Measurements from ENCODE around the gene NMNAT3.

NMNAT3 gene

GRCh38 chr3:139677388-139678155, at the start of gene NMNAT3:
TSS of gene NMNAT3 (minus strand) at chr3:139677972. CDS start at chr3:139627724, 50,248 bp downstream.
- peak; percentile 16 for DNase-seq (ENCODE audit: extremely low read depth, low read depth)
- TF ChIP-seq, protein P1, sequence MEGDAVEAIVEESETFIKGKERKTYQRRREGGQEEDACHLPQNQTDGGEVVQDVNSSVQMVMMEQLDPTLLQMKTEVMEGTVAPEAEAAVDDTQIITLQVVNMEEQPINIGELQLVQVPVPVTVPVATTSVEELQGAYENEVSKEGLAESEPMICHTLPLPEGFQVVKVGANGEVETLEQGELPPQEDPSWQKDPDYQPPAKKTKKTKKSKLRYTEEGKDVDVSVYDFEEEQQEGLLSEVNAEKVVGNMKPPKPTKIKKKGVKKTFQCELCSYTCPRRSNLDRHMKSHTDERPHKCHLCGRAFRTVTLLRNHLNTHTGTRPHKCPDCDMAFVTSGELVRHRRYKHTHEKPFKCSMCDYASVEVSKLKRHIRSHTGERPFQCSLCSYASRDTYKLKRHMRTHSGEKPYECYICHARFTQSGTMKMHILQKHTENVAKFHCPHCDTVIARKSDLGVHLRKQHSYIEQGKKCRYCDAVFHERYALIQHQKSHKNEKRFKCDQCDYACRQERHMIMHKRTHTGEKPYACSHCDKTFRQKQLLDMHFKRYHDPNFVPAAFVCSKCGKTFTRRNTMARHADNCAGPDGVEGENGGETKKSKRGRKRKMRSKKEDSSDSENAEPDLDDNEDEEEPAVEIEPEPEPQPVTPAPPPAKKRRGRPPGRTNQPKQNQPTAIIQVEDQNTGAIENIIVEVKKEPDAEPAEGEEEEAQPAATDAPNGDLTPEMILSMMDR (IDR thresholded peaks at IDR 0.05; ENCODE audit: low read depth, low read length), result no peak; the same call in 1 of the 2 replicates

GRCh38 chr3:139721370-139721769, 43.6 kb upstream of the NMNAT3 start:
- no peak for DNase-seq (ENCODE audit: extremely low read depth, low read depth)
- TF ChIP-seq, protein P1 (IDR thresholded peaks at IDR 0.05; ENCODE audit: low read depth, low read length), result no peak

- peak; percentile 8 for DNase-seq (ENCODE audit: extremely low read depth, low read depth)
- TF ChIP-seq, protein P1 (IDR thresholded peaks at IDR 0.05; ENCODE audit: low read depth, low read length), result peak; percentile 70
Observed at GRCh38 chr3:139718415-139718814, 40.6 kb upstream of the NMNAT3 start.

- DNase-seq (ENCODE audit: extremely low read depth, low read depth), result no peak
- TF ChIP-seq, protein P1 (IDR thresholded peaks at IDR 0.05; ENCODE audit: low read depth, low read length), result no peak
Observed at GRCh38 chr3:139716908-139717485, 39.2 kb upstream of the NMNAT3 start.

DNA sequence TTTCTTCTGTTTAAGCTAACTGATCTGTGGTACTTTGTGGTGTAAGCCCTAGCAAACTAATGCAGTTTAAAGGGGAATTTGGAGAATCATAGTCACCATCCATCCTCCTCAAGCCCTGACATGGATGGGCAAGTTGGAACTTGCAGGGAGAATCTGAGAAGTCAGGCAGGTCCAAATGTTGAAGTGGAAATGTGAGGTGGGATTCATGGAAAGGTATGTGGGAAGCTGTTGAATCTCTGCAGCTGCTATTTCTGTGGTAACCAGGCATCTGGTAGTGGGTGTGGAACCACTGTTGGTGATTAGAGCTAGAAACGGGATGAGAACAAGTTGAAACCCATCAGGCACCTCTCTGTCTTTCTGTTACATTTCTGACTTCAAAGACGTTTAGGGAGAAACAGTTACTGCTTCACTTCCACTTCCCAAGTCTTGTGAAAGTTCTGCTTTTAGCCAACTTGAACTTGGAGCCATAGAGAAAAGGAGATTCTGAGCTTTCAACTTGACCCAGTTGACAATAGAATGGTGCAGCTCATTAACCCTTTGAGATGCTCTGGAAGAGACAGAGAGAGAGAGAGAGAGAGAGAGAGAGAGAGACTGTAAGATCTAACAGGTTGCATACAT, 38.1 kb upstream of the NMNAT3 start:
- TF ChIP-seq, protein P1 (IDR thresholded peaks at IDR 0.05; ENCODE audit: low read depth, low read length), result no peak
- DNase-seq (ENCODE audit: extremely low read depth, low read depth), result no peak

GRCh38 chr3:139715166-139715565, 37.4 kb upstream of the NMNAT3 start:
- TF ChIP-seq, protein P1 (IDR thresholded peaks at IDR 0.05; ENCODE audit: low read depth, low read length), result no peak
- DNase-seq (ENCODE audit: extremely low read depth, low read depth), result no peak

DNA sequence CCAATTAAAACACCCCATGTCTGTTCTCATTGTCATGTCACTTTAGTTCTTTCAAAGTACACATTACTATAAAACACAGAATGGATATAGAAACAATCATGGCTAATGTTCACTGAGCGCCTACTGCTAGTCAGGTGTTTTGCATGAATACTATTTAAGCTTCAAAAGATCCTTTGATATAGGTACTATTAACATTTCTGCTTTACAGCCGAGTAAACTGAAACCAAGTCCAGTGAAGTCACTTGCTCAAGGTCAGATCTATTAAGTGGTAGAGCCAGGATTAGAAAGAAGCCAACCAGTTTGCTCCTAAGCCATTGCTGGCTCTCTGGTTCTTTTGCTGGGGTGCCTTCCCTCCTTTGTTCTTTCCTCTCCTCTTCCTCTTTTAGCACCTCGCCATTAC, 32.4 kb upstream of the NMNAT3 start:
- TF ChIP-seq, protein P1 (IDR thresholded peaks at IDR 0.05; ENCODE audit: low read depth, low read length), result no peak
- no peak for DNase-seq (ENCODE audit: extremely low read depth, low read depth)

Data from AG09319 (cell line).